IMR-90 (cell line): ENCODE results near the gene AMOTL1. TPM values are rescaled to one million over a fixed set of nuclear protein-coding genes. Genes with fewer than 3 reads are reported as not detected.

ENCODE experiments used
- ATAC-seq: fragments of 200-7000 bp; cut with Tn5 transposase; 2 replicates; pipeline ENCODE4 v1.9.1; 2020; ENCODE audit warnings: low read depth, mild to moderate bottlenecking, moderate library complexity
- BruUV-seq: library from RNA; stranded (reverse); fragments of 400-500 nt; replicated peaks from 2 replicates; lab custom pipeline; 2021; lab: Mats Ljungman, UMichigan
- CTCF ChIA-PET: fragments of 300-600 bp; formaldehyde crosslinking; extraction: SDS; loops from one replicate; lab custom pipeline; 2021; ENCODE audit warnings: antibody characterized with exemption; lab: Yijun Ruan, JAX
- POLR2A ChIA-PET: fragments of 300-600 bp; sonication (Branson Sonifier 250); formaldehyde crosslinking; loops from one replicate; lab custom pipeline; 2022; ENCODE audit warnings: antibody characterized with exemption; ENCODE audit not compliant: unreplicated experiment; lab: Charles Lee
- DNase-seq: peaks from one replicate; pipeline ENCODE4 v3.0.0; 2013
- H2AFZ ChIP-seq: replicated peaks from 2 replicates; pipeline ENCODE3; 2013; ENCODE audit warnings: low read length, mild to moderate bottlenecking; ENCODE audit not compliant: poor library complexity
- H2AK5ac ChIP-seq: 2 replicates; pipeline ENCODE4 v1.6.1; 2013; ENCODE audit warnings: low read depth, low read length, inconsistent platforms
- H2AK9ac ChIP-seq: replicated peaks from 2 replicates; pipeline ENCODE3; 2013; ENCODE audit warnings: mild to moderate bottlenecking, low read depth, low read length, moderate library complexity; ENCODE audit not compliant: poor library complexity
- H2BK120ac ChIP-seq: 2 replicates; pipeline ENCODE4 v1.6.1; 2013; ENCODE audit warnings: low read depth, low read length, inconsistent platforms
- H2BK15ac ChIP-seq: 3 replicates; pipeline ENCODE4 v1.6.1; 2013; ENCODE audit warnings: low read depth, low read length, inconsistent platforms
- H2BK20ac ChIP-seq: 2 replicates; pipeline ENCODE4 v1.6.1; 2013; ENCODE audit warnings: low read depth, mild to moderate bottlenecking, inconsistent platforms, low read length, moderate library complexity
- H2BK5ac ChIP-seq: 2 replicates; pipeline ENCODE4 v1.6.1; 2013; ENCODE audit warnings: mild to moderate bottlenecking, low read depth, low read length, inconsistent platforms; ENCODE audit not compliant: poor library complexity, severe bottlenecking
- H3K14ac ChIP-seq: replicated peaks from 2 replicates; pipeline ENCODE4 v1.6.1; 2013; ENCODE audit warnings: low read depth, low read length, inconsistent platforms
- H3K18ac ChIP-seq: 2 replicates; pipeline ENCODE4 v1.6.1; 2013; ENCODE audit warnings: low read depth, low read length, control low read depth
- H3K23ac ChIP-seq: 2 replicates; pipeline ENCODE4 v1.6.1; 2013; ENCODE audit warnings: low read depth, low read length, inconsistent platforms
- H3K27ac ChIP-seq: 2 replicates; pipeline ENCODE4 v1.5.1; 2013; ENCODE audit warnings: mild to moderate bottlenecking, control low read depth, low read length; ENCODE audit not compliant: insufficient read depth
- H3K27me3 ChIP-seq: 2 replicates; pipeline ENCODE4 v1.6.1; 2013; ENCODE audit warnings: low read length; ENCODE audit not compliant: control insufficient read depth, insufficient read depth
- H3K36me3 ChIP-seq: 2 replicates; pipeline ENCODE4 v1.6.1; 2013; ENCODE audit warnings: low read length, mixed read lengths; ENCODE audit not compliant: control insufficient read depth, insufficient read depth
- H3K4ac ChIP-seq: 2 replicates; pipeline ENCODE4 v1.6.1; 2013; ENCODE audit warnings: low read depth, low read length, inconsistent platforms
- H3K4me1 ChIP-seq: 2 replicates; pipeline ENCODE4 v1.6.1; 2013; ENCODE audit warnings: low read length, mixed read lengths; ENCODE audit not compliant: control insufficient read depth, insufficient read depth
- H3K4me2 ChIP-seq: 2 replicates; pipeline ENCODE4 v1.6.1; 2013; ENCODE audit warnings: low read depth, mild to moderate bottlenecking, control low read depth, low read length, moderate library complexity
- H3K4me3 ChIP-seq: 2 replicates; pipeline ENCODE4 v1.5.1; 2013; ENCODE audit warnings: low read depth, mild to moderate bottlenecking, control low read depth, low read length, moderate library complexity; ENCODE audit not compliant: insufficient read depth
- H3K56ac ChIP-seq: 2 replicates; pipeline ENCODE4 v1.6.1; 2013; ENCODE audit warnings: low read length, inconsistent platforms; ENCODE audit not compliant: insufficient read depth; ENCODE audit errors: extremely low read depth
- H3K79me1 ChIP-seq, 2 experiments: 2 replicates each; pipeline ENCODE4 v1.6.1; 2013; ENCODE audit warnings: low read length in 2 of 2, inconsistent platforms in 1 of 2, low read depth in 1 of 2
- H3K9ac ChIP-seq: 2 replicates; pipeline ENCODE4 v1.6.1; 2013; ENCODE audit warnings: low read depth, low read length, control low read depth
- H3K9me1 ChIP-seq: 2 replicates; pipeline ENCODE4 v1.6.1; 2013; ENCODE audit warnings: low read length, inconsistent platforms; ENCODE audit not compliant: insufficient read depth
- H3K9me3 ChIP-seq: 2 replicates; pipeline ENCODE4 v1.6.1; 2013; ENCODE audit warnings: low read length; ENCODE audit not compliant: control insufficient read depth, insufficient read depth
- H4K20me1 ChIP-seq: 2 replicates; pipeline ENCODE4 v1.6.1; 2013; ENCODE audit warnings: low read length, inconsistent platforms; ENCODE audit not compliant: insufficient read depth
- H4K5ac ChIP-seq: 2 replicates; pipeline ENCODE4 v1.6.1; 2013; ENCODE audit warnings: mild to moderate bottlenecking, low read depth, low read length, control low read depth
- H4K8ac ChIP-seq, 2 experiments: 2 replicates each; pipeline ENCODE4 v1.6.1; 2013; ENCODE audit warnings: low read depth in 2 of 2, low read length in 2 of 2, control low read depth in 1 of 2, inconsistent platforms in 1 of 2
- H4K91ac ChIP-seq: 2 replicates; pipeline ENCODE4 v1.6.1; 2013; ENCODE audit warnings: low read depth, low read length, inconsistent platforms; ENCODE audit not compliant: insufficient read depth
- CEBPB ChIP-seq: IDR thresholded peaks from 2 replicates; pipeline ENCODE4 v1.6.1; 2012; ENCODE audit warnings: low read depth, low read length, improper control_type of control experiment
- FOS ChIP-seq: fragments of 150-350 bp; IDR thresholded peaks from 2 replicates; pipeline ENCODE4 v1.6.1; 2016; ENCODE audit warnings: low read depth, low read length
- MAFK ChIP-seq: IDR thresholded peaks from 2 replicates; pipeline ENCODE4 v1.6.1; 2012; ENCODE audit warnings: low read depth, low read length, improper control_type of control experiment
- NFE2L2 ChIP-seq: fragments of 150-350 bp; IDR thresholded peaks from 2 replicates; pipeline ENCODE4 v1.6.1; 2016; ENCODE audit warnings: low read depth, mild to moderate bottlenecking, low read length
- RFX5 ChIP-seq: IDR thresholded peaks from 2 replicates; pipeline ENCODE4 v1.8.0; 2012; ENCODE audit warnings: low read depth, mild to moderate bottlenecking, low read length, moderate library complexity
- WGBS, 2 experiments: methylation state at CpG; one replicate each; pipeline versions ENCODE4 v1.1.5 to v1.1.7; 2013; ENCODE audit warnings: missing lambda C conversion rate in 2 of 2; ENCODE audit not compliant: insufficient read length in 1 of 2; ENCODE audit errors: extremely low coverage in 2 of 2; 5-methylcytosine and 5-hydroxymethylcytosine counted together
- dilution Hi-C: fragments of 300-500 bp; cut with HindIII; formaldehyde crosslinking; loops from one replicate; pipeline ENCODE4 v1.14.3; 2018; ENCODE audit warnings: low sequenced_read_pairs; ENCODE audit not compliant: unreplicated experiment
- in situ Hi-C: fragments of 300-500 bp; cut with MboI; formaldehyde crosslinking; loops from 3 replicates; pipeline ENCODE4 v1.14.3; 2019; ENCODE audit warnings: low sequenced_read_pairs, inconsistent platforms, mixed read lengths
- intact Hi-C: fragments of 100-400 bp; cut with micrococcal nuclease; formaldehyde crosslinking; loops from 2 replicates; pipeline ENCODE4 v1.10.0; 2022
- polyA plus RNA-seq, 3 experiments: library from polyadenylated mRNA; depleted of rRNA; stranded (reverse); fragments of >200 nt; gene quantifications; 2 replicates each; pipeline ENCODE4 v1.2.3, GENCODE V29; 2012; ENCODE audit warnings: low replicate concordance in 1 of 3
- total RNA-seq: library from RNA; depleted of rRNA; stranded (reverse); fragments of >200 nt; gene quantifications from 2 replicates; pipeline ENCODE4 v1.2.3, GENCODE V29; 2012
- TF ChIP-seq, protein P1 (sequence below): fragments of 150-350 bp; IDR thresholded peaks from 2 replicates; pipeline ENCODE4 v1.6.1; 2017; ENCODE audit warnings: mild to moderate bottlenecking, antibody characterized with exemption, low read length, low read depth

AMOTL1 gene
- total and polyA plus RNA-seq, 2 of the 4 experiments (the other 2 are of a cell fraction) = 18.6 to 49.5 TPM

DNA sequence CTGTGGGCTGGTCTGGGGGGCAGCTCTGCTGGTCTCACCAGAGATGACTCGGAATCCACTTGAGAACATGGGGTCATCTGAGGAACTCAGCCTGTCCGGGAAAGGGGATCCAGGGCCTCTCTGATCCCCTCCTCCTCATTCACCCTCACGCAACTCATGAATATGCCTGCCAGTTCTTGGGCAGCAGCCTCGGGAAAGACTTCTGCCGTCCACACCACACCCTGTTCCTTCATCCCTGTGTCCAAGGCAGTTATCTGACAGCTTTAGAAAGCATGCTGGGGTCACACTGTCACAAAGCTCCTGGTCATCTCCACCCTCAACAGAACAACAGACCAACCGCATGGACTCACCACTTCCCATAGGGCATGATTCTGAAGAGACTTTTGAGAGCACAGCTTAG, 88.3 kb downstream of the AMOTL1 start:
- no peak overlapping the region for H4K91ac ChIP-seq
- H3K9me3 ChIP-seq = no peaks in the 10 kb centered on the region
- no peak overlapping the region for H2BK120ac ChIP-seq
- ATAC-seq (no peak), DNase-seq (no peak)
- H4K5ac ChIP-seq = no peak overlapping the region
- 100% methylated on average over 2 of the region's 6 CpGs; no CpG with 5 or more reads in 1 of the 2 experiments for WGBS, 2 experiments
- intact Hi-C loops (no loop called here), in situ Hi-C loops (no loop called here), dilution Hi-C loops (no loop called here)
- no peak overlapping the region for H3K4me2 ChIP-seq
- H3K23ac ChIP-seq = no peak overlapping the region
- no peak overlapping the region for H3K9ac ChIP-seq
- no peaks in the 10 kb centered on the region for H4K20me1 ChIP-seq
- H2AK5ac ChIP-seq = no peak overlapping the region
- no peak overlapping the region for H3K18ac ChIP-seq
- H3K9me1 ChIP-seq = peaks cover 9% of the 10 kb centered on the region; the same call in 1 of the 2 replicates
- H3K4me3 ChIP-seq = no peak overlapping the region
- H4K8ac ChIP-seq = no peak overlapping the region
- H2AK9ac ChIP-seq = no peak overlapping the region
- no peak overlapping the region for H2BK15ac ChIP-seq
- H3K14ac ChIP-seq = no peak overlapping the region
- H3K36me3 ChIP-seq = peaks cover 64% of the 10 kb centered on the region
- H3K56ac ChIP-seq = no peak overlapping the region
- no peak for TF ChIP-seq RFX5
- TF ChIP-seq MAFK = no peak
- no peak for TF ChIP-seq FOS
- TF ChIP-seq CEBPB = no peak
- TF ChIP-seq NFE2L2 = no peak
- TF ChIP-seq, protein P1, sequence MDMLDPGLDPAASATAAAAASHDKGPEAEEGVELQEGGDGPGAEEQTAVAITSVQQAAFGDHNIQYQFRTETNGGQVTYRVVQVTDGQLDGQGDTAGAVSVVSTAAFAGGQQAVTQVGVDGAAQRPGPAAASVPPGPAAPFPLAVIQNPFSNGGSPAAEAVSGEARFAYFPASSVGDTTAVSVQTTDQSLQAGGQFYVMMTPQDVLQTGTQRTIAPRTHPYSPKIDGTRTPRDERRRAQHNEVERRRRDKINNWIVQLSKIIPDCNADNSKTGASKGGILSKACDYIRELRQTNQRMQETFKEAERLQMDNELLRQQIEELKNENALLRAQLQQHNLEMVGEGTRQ = no peak
- H3K4me1 ChIP-seq = no peaks in the 10 kb centered on the region; the same call in 1 of the 2 replicates
- no peak overlapping the region for H3K27ac ChIP-seq
- no peaks in the 10 kb centered on the region for H3K27me3 ChIP-seq
- CTCF ChIA-PET = interaction anchor here (1.3 kb wide), 1 partner anchor 11 kb away, joined by 5 read pairs; no protein-coding TSS in a partner anchor
- no peak overlapping the region for H3K4ac ChIP-seq
- POLR2A ChIA-PET = no interaction called here
- peaks cover 16 to 41% of the 10 kb centered on the region in 2 experiments; a peak in 3 of 4 replicates for H3K79me1 ChIP-seq
- no peak overlapping the region for H2BK5ac ChIP-seq
- H2BK20ac ChIP-seq = no peak overlapping the region
- H2AFZ ChIP-seq = no peak overlapping the region
- no TSS peak for BruUV-seq
